WTC11 (cell line): Measurements from ENCODE around the gene MYO7B.

Experiments
- AFF4 ChIP-seq: sonication (generic); formaldehyde crosslinking; IDR thresholded peaks from 2 replicates; pipeline ENCODE4 v1.8.1; 2023; ENCODE audit warnings: mild to moderate bottlenecking, missing genetic modification reagents, borderline replicate concordance
- ATF2 ChIP-seq: sonication (generic); formaldehyde crosslinking; IDR thresholded peaks from 2 replicates; pipeline ENCODE4 v1.8.1; 2022; ENCODE audit warnings: low read depth, missing genetic modification reagents, borderline replicate concordance
- CTCF ChIP-seq: fragments of 200-600 bp; IDR thresholded peaks from 2 replicates; pipeline ENCODE4 v1.8.0; 2022; ENCODE audit warnings: antibody characterized with exemption
- FOXP1 ChIP-seq: sonication (generic); formaldehyde crosslinking; IDR thresholded peaks from 2 replicates; pipeline ENCODE4 v1.8.0; 2022; ENCODE audit warnings: missing genetic modification reagents, mild to moderate bottlenecking, moderate library complexity, borderline replicate concordance
- FOXP4 ChIP-seq: sonication (generic); formaldehyde crosslinking; IDR thresholded peaks from 2 replicates; pipeline ENCODE4 v1.8.0; 2022; ENCODE audit warnings: mild to moderate bottlenecking, missing genetic modification reagents
- JUN ChIP-seq: sonication (generic); formaldehyde crosslinking; IDR thresholded peaks from 2 replicates; pipeline ENCODE4 v1.8.0; 2023; ENCODE audit warnings: mild to moderate bottlenecking, missing genetic modification reagents
- NFATC4 ChIP-seq: fragments of 250-450 bp; sonication (Bioruptor Pico); IDR thresholded peaks from 2 replicates; pipeline ENCODE4 v1.9.0; 2021; ENCODE audit warnings: mild to moderate bottlenecking
- TCF7 ChIP-seq: sonication (generic); formaldehyde crosslinking; IDR thresholded peaks from 2 replicates; pipeline ENCODE4 v1.8.0; 2022; ENCODE audit warnings: mild to moderate bottlenecking, low read depth, missing genetic modification reagents, moderate library complexity
- USF1 ChIP-seq: sonication (generic); formaldehyde crosslinking; IDR thresholded peaks from 2 replicates; pipeline ENCODE4 v1.8.0; 2022; ENCODE audit warnings: mild to moderate bottlenecking, missing genetic modification reagents
- ZBTB43 ChIP-seq: sonication (generic); formaldehyde crosslinking; IDR thresholded peaks from 2 replicates; pipeline ENCODE4 v1.8.1; 2023; ENCODE audit warnings: mild to moderate bottlenecking, missing genetic modification reagents
- ZNF121 ChIP-seq: sonication (generic); formaldehyde crosslinking; IDR thresholded peaks from 2 replicates; pipeline ENCODE4 v1.8.0; 2023; ENCODE audit warnings: missing genetic modification reagents
- ZNF219 ChIP-seq: sonication (generic); formaldehyde crosslinking; IDR thresholded peaks from 2 replicates; pipeline ENCODE4 v1.8.0; 2023; ENCODE audit warnings: missing genetic modification reagents, mild to moderate bottlenecking, borderline replicate concordance

GRCh38 chr2:127658641-127659407 is 123.3 kb downstream of the MYO7B start:
- no peak for TF ChIP-seq JUN
- no peak for TF ChIP-seq AFF4 (CRISPR knock-in tag)
- TF ChIP-seq ATF2, result no peak
- no peak for TF ChIP-seq TCF7 (CRISPR knock-in tag)
- no peak for TF ChIP-seq ZNF219 (CRISPR knock-in tag)
- no peak for TF ChIP-seq CTCF
- no peak for TF ChIP-seq ZBTB43 (CRISPR knock-in tag)
- no peak for TF ChIP-seq ZNF121
- TF ChIP-seq FOXP1 (CRISPR knock-in tag), result no peak
- no peak for TF ChIP-seq USF1 (CRISPR knock-in tag)
- no peak for TF ChIP-seq FOXP4
- TF ChIP-seq NFATC4 (CRISPR knock-in tag), result no peak
